HCT116 (cell line): ENCODE results near the gene SLC40A1.

Experiments
- CTCF ChIP-seq, 3 experiments: fragments of 200-600 bp in 1 of 3; sonication (generic) in 1 of 3; IDR thresholded peaks in 2 of 3; conservative IDR thresholded peaks in 1 of 3; 2 replicates each; pipeline ENCODE4 v1.5.1; 2012 to 2017; ENCODE audit warnings: low read depth in 2 of 3, low read length in 2 of 3, antibody characterized with exemption in 1 of 3, borderline replicate concordance in 1 of 3, control low read depth in 1 of 3, mild to moderate bottlenecking in 1 of 3, mixed read lengths in 1 of 3, mixed run types in 1 of 3, moderate library complexity in 1 of 3; ENCODE audit not compliant: insufficient read depth in 1 of 3
- EZH2 ChIP-seq: fragments of 200-600 bp; sonication (generic); IDR thresholded peaks from 2 replicates; pipeline ENCODE4 v1.6.1; 2017; ENCODE audit warnings: antibody characterized with exemption, mixed run types
- EZH2phosphoT487 ChIP-seq: fragments of 200-600 bp; IDR thresholded peaks from 2 replicates; pipeline ENCODE4 v1.6.1; 2018; ENCODE audit warnings: antibody characterized with exemption, borderline replicate concordance
- MAX ChIP-seq: IDR thresholded peaks from 2 replicates; pipeline ENCODE4 v1.6.1; 2012
- POLR2A ChIP-seq: IDR thresholded peaks from 2 replicates; pipeline ENCODE4 v1.7.0; 2011; ENCODE audit warnings: borderline replicate concordance; ENCODE audit not compliant: insufficient read depth, insufficient read length; ENCODE audit errors: extremely low read depth
- POLR2AphosphoS5 ChIP-seq: IDR thresholded peaks from 2 replicates; pipeline ENCODE4 v1.6.1; 2011; ENCODE audit warnings: mild to moderate bottlenecking, low read depth, low read length, moderate library complexity
- RAD21 ChIP-seq: IDR thresholded peaks from 2 replicates; pipeline ENCODE4 v1.6.1; 2012; ENCODE audit warnings: low read depth, mild to moderate bottlenecking
- REST ChIP-seq: IDR thresholded peaks from 2 replicates; pipeline ENCODE4 v1.6.1; 2012; ENCODE audit warnings: low read depth
- YY1 ChIP-seq: IDR thresholded peaks from 2 replicates; pipeline ENCODE4 v1.6.1; 2011; ENCODE audit warnings: low read length, low read depth, moderate library complexity, mild to moderate bottlenecking; ENCODE audit not compliant: insufficient replicate concordance; ENCODE audit errors: extremely low read depth
- ZBTB33 ChIP-seq: IDR thresholded peaks from 2 replicates; pipeline ENCODE4 v1.6.1; 2011; ENCODE audit warnings: mild to moderate bottlenecking, low read length, moderate library complexity; ENCODE audit not compliant: insufficient replicate concordance; ENCODE audit errors: extremely low read depth

GRCh38 chr2:189533288-189534035, 47.1 kb downstream of the SLC40A1 start:
- no peak for TF ChIP-seq CTCF (IDR thresholded peaks at IDR 0.05 in 2 of 3, conservative IDR thresholded peaks at IDR 0.05 in 1 of 3; ENCODE audit: borderline replicate concordance in 1 of 3, insufficient read depth in 1 of 3, low read depth in 2 of 3, low read length in 2 of 3)
- TF ChIP-seq POLR2A: no peak
- TF ChIP-seq REST: no peak
- TF ChIP-seq ZBTB33: no peak
- TF ChIP-seq RAD21: no peak
- no peak for TF ChIP-seq POLR2AphosphoS5
- TF ChIP-seq YY1: no peak
- no peak for TF ChIP-seq MAX
- no peak for TF ChIP-seq EZH2
- TF ChIP-seq EZH2phosphoT487: no peak
